H9 (cell line): ENCODE results near the gene DCTPP1. TPM values are rescaled to one million over a fixed set of nuclear protein-coding genes. Genes with fewer than 3 reads are reported as not detected.

Experiments
- DNase-seq: peaks from one replicate; pipeline ENCODE4 v3.0.0-alpha.2; 2017
- H2AFZ ChIP-seq: one replicate; pipeline ENCODE4 v1.6.1; 2013; ENCODE audit warnings: mild to moderate bottlenecking, low read length, control low read depth, moderate library complexity
- H2AK5ac ChIP-seq: 2 replicates; pipeline ENCODE4 v1.6.1; 2013; ENCODE audit warnings: low read length, control low read depth, mixed read lengths; ENCODE audit not compliant: insufficient read length
- H2BK120ac ChIP-seq: one replicate; pipeline ENCODE4 v1.6.1; 2013; ENCODE audit warnings: low read depth, mild to moderate bottlenecking, low read length, control low read depth, inconsistent platforms; ENCODE audit not compliant: poor library complexity, severe bottlenecking
- H2BK12ac ChIP-seq: 2 replicates; pipeline ENCODE4 v1.6.1; 2013; ENCODE audit warnings: low read length, control low read depth, mixed read lengths, low read depth; ENCODE audit not compliant: insufficient read length
- H2BK15ac ChIP-seq: 2 replicates; pipeline ENCODE4 v1.6.1; 2013; ENCODE audit warnings: low read depth, low read length, control low read depth
- H2BK20ac ChIP-seq: one replicate; pipeline ENCODE4 v1.6.1; 2013; ENCODE audit warnings: low read depth, mild to moderate bottlenecking, low read length, control low read depth, inconsistent platforms; ENCODE audit not compliant: poor library complexity, severe bottlenecking
- H2BK5ac ChIP-seq: 2 replicates; pipeline ENCODE4 v1.6.1; 2013; ENCODE audit warnings: low read length, control low read depth, mixed read lengths; ENCODE audit not compliant: insufficient read length
- H3K14ac ChIP-seq: 2 replicates; pipeline ENCODE4 v1.6.1; 2013; ENCODE audit warnings: low read length, control low read depth; ENCODE audit not compliant: insufficient read depth
- H3K18ac ChIP-seq: 2 replicates; pipeline ENCODE4 v1.6.1; 2013; ENCODE audit warnings: low read depth, mild to moderate bottlenecking, mixed read lengths, low read length, control low read depth; ENCODE audit not compliant: insufficient read length
- H3K23ac ChIP-seq: 2 replicates; pipeline ENCODE4 v1.6.1; 2013; ENCODE audit warnings: low read length, control low read depth, mixed read lengths, low read depth; ENCODE audit not compliant: insufficient read length
- H3K23me2 ChIP-seq: 2 replicates; pipeline ENCODE4 v1.6.1; 2013; ENCODE audit warnings: low read depth, mild to moderate bottlenecking, mixed read lengths, low read length, control low read depth; ENCODE audit not compliant: insufficient read length, poor library complexity, severe bottlenecking
- H3K27ac ChIP-seq: 2 replicates; pipeline ENCODE4 v1.5.1; 2013; ENCODE audit warnings: low read length, control low read depth, mixed read lengths, low read depth; ENCODE audit not compliant: insufficient read length
- H3K27me3 ChIP-seq: 2 replicates; pipeline ENCODE4 v1.6.1; 2013; ENCODE audit warnings: low read length, control low read depth, inconsistent platforms; ENCODE audit not compliant: insufficient read depth
- H3K4ac ChIP-seq: 2 replicates; pipeline ENCODE4 v1.6.1; 2013; ENCODE audit warnings: low read depth, mild to moderate bottlenecking, control low read depth, inconsistent platforms, low read length, moderate library complexity
- H3K4me1 ChIP-seq: 2 replicates; pipeline ENCODE4 v1.6.1; 2013; ENCODE audit warnings: low read length, control low read depth, inconsistent platforms; ENCODE audit not compliant: insufficient read depth
- H3K4me2 ChIP-seq: 2 replicates; pipeline ENCODE4 v1.6.1; 2013; ENCODE audit warnings: low read length, control low read depth, mixed read lengths; ENCODE audit not compliant: insufficient read length, insufficient read depth
- H3K56ac ChIP-seq: 2 replicates; pipeline ENCODE4 v1.6.1; 2013; ENCODE audit warnings: low read depth, mild to moderate bottlenecking, mixed read lengths, low read length, control low read depth; ENCODE audit not compliant: insufficient read length
- H3K79me1 ChIP-seq: 2 replicates; pipeline ENCODE4 v1.6.1; 2013; ENCODE audit warnings: low read depth, mild to moderate bottlenecking, moderate library complexity, low read length, control low read depth, inconsistent platforms; ENCODE audit not compliant: insufficient read depth, poor library complexity, severe bottlenecking
- H3K79me2 ChIP-seq: 2 replicates; pipeline ENCODE4 v1.6.1; 2013; ENCODE audit warnings: low read length, control low read depth, inconsistent platforms; ENCODE audit not compliant: insufficient read depth
- H3K9ac ChIP-seq: 2 replicates; pipeline ENCODE4 v1.6.1; 2013; ENCODE audit warnings: low read length, control low read depth, mixed read lengths; ENCODE audit not compliant: insufficient read length; ENCODE audit errors: extremely low read depth
- H3K9me3 ChIP-seq: one replicate; pipeline ENCODE4 v1.6.1; 2013; ENCODE audit warnings: low read depth, low read length, inconsistent platforms; ENCODE audit not compliant: control insufficient read depth
- H3T11ph ChIP-seq: one replicate; pipeline ENCODE4 v1.6.1; 2013; ENCODE audit warnings: mild to moderate bottlenecking, low read length, control low read depth, inconsistent platforms
- H4K20me1 ChIP-seq: one replicate; pipeline ENCODE4 v1.6.1; 2013; ENCODE audit not compliant: control insufficient read depth, insufficient read length, insufficient read depth
- H4K5ac ChIP-seq: 2 replicates; pipeline ENCODE4 v1.6.1; 2013; ENCODE audit warnings: low read depth, mild to moderate bottlenecking, mixed read lengths, low read length, control low read depth; ENCODE audit not compliant: insufficient read length
- H4K8ac ChIP-seq: replicated peaks from 2 replicates; pipeline ENCODE4 v1.6.1; 2013; ENCODE audit warnings: low read length, control low read depth, mixed read lengths, low read depth; ENCODE audit not compliant: insufficient read length
- H4K91ac ChIP-seq: 2 replicates; pipeline ENCODE4 v1.6.1; 2013; ENCODE audit warnings: low read depth, mild to moderate bottlenecking, moderate library complexity, mixed read lengths, low read length, control low read depth; ENCODE audit not compliant: insufficient read length
- H3K27ac Mint-ChIP-seq, 3 experiments: 2 replicates in 2 of 3; 3 replicates in 1 of 3; pipeline ENCODE4 v1.8.0; 2020 to 2021; ENCODE audit warnings: mixed read lengths in 3 of 3, mild to moderate bottlenecking in 1 of 3, moderate library complexity in 1 of 3
- H3K27me3 Mint-ChIP-seq: 2 replicates; pipeline ENCODE4 v1.8.0; 2021; ENCODE audit warnings: low read depth, mild to moderate bottlenecking, moderate library complexity, mixed read lengths
- H3K36me3 Mint-ChIP-seq, 3 experiments: 2 replicates in 2 of 3; 3 replicates in 1 of 3; pipeline ENCODE4 v1.8.0; 2020 to 2021; ENCODE audit warnings: low read depth in 3 of 3, mixed read lengths in 3 of 3; ENCODE audit not compliant: insufficient read depth in 1 of 3
- H3K4me1 Mint-ChIP-seq, 2 experiments: 2 replicates each; pipeline ENCODE4 v1.8.0; 2020; ENCODE audit warnings: mixed read lengths in 2 of 2
- H3K4me3 Mint-ChIP-seq, 2 experiments: 2 replicates in 1 of 2; 3 replicates in 1 of 2; pipeline ENCODE4 v1.8.0; 2020 to 2021; ENCODE audit warnings: mild to moderate bottlenecking in 2 of 2, mixed read lengths in 2 of 2, moderate library complexity in 1 of 2
- H3K9me3 Mint-ChIP-seq, 2 experiments: 2 replicates in 1 of 2; 3 replicates in 1 of 2; pipeline ENCODE4 v1.8.0; 2020; ENCODE audit warnings: mild to moderate bottlenecking in 2 of 2, mixed read lengths in 2 of 2, moderate library complexity in 1 of 2
- CTCF ChIP-seq: fragments of 200-600 bp; sonication (generic); conservative IDR thresholded peaks from 3 replicates; pipeline ENCODE4 v1.8.0; 2021; ENCODE audit warnings: antibody characterized with exemption, mild to moderate bottlenecking
- WGBS: extraction: QIAGEN DNeasy Blood & Tissue Kit; methylation state at CpG from one replicate; pipeline ENCODE4 v1.1.7; 2013; ENCODE audit warnings: missing lambda C conversion rate, low lambda C conversion rate, mixed read lengths; ENCODE audit not compliant: insufficient read length; ENCODE audit errors: extremely low coverage; 5-methylcytosine and 5-hydroxymethylcytosine counted together
- total RNA-seq: library from RNA; stranded (reverse); gene quantifications from 2 replicates; pipeline ENCODE4 v1.2.1, GENCODE V29; 2021

The DCTPP1 gene
- total RNA-seq, 1 experiment from 2014 or later, result 78.3 TPM

- no peaks in the 10 kb centered on the region for H3K27me3 ChIP-seq
- H3K14ac ChIP-seq, result no peak overlapping the region
- no peak overlapping the region for H3K9ac ChIP-seq
- H3K4ac ChIP-seq, result no peak overlapping the region
- peaks cover 2 to 4% (median 2%) of the 10 kb centered on the region in 3 experiments; a peak in 4 of 7 replicates for H3K36me3 Mint-ChIP-seq
- H3K4me2 ChIP-seq, result no peak overlapping the region
- H3K4me1 Mint-ChIP-seq, result peaks cover 16 to 30% of the 10 kb centered on the region in 2 experiments
- H4K8ac ChIP-seq, result no peak overlapping the region
- H3K79me2 ChIP-seq, result no peaks in the 10 kb centered on the region
- H3K9me3 Mint-ChIP-seq, result peaks cover 0 to 2% of the 10 kb centered on the region in 2 experiments; a peak in 2 of 5 replicates
- WGBS, result no CpG with 5 or more reads among the region's 6 CpGs
- no peak overlapping the region for H2AFZ ChIP-seq
- H3K4me3 Mint-ChIP-seq, result peak overlapping the region in 1 of 2 experiments; percentile 23; a peak in 1 of 5 replicates
- H2BK15ac ChIP-seq, result no peak overlapping the region
- no peak for TF ChIP-seq CTCF
- H3K27me3 Mint-ChIP-seq, result no peaks in the 10 kb centered on the region; the same call in 1 of the 2 replicates
- no peaks in the 10 kb centered on the region; the same call in 1 of the 2 replicates for H3K4me1 ChIP-seq
- H3K79me1 ChIP-seq, result no peaks in the 10 kb centered on the region
- H2BK20ac ChIP-seq, result no peak overlapping the region
- H3K9me3 ChIP-seq, result no peaks in the 10 kb centered on the region
- no peaks in the 10 kb centered on the region for H4K20me1 ChIP-seq
- no peak overlapping the region for H2BK12ac ChIP-seq
- H3K23me2 ChIP-seq, result peaks cover 13% of the 10 kb centered on the region
- no peak overlapping the region for H2AK5ac ChIP-seq
- no peak overlapping the region for H2BK120ac ChIP-seq
- no peak for DNase-seq
- peak overlapping the region in 1 of 3 experiments; percentile 80; a peak in 3 of 7 replicates for H3K27ac Mint-ChIP-seq
- H3K23ac ChIP-seq, result no peak overlapping the region
- H4K5ac ChIP-seq, result no peak overlapping the region
- H2BK5ac ChIP-seq, result no peak overlapping the region
- no peak overlapping the region for H3T11ph ChIP-seq
- no peak overlapping the region for H4K91ac ChIP-seq
- H3K56ac ChIP-seq, result no peak overlapping the region
- no peak overlapping the region for H3K18ac ChIP-seq
- H3K27ac ChIP-seq, result no peak overlapping the region
These were observed 49.0 kb downstream of the DCTPP1 start for GRCh38 chr16:30380803-30381208.
